KMS-11 (cell line): ENCODE measurements around the gene ALKBH5.

ENCODE experiments used
- H2AFZ ChIP-seq: fragments of 200-600 bp; sonication (generic); 2 replicates; pipeline ENCODE4 v1.6.1; 2016; ENCODE audit warnings: antibody characterized with exemption, mixed run types, low read depth
- H3K27ac ChIP-seq: fragments of 200-600 bp; sonication (generic); 2 replicates; pipeline ENCODE4 v1.6.1; 2016; ENCODE audit warnings: mild to moderate bottlenecking, mixed run types
- H3K27me3 ChIP-seq: fragments of 200-600 bp; sonication (generic); 2 replicates; pipeline ENCODE4 v1.6.1; 2017; ENCODE audit warnings: mild to moderate bottlenecking, low read depth, mixed run types, moderate library complexity; ENCODE audit not compliant: insufficient read depth
- H3K36me3 ChIP-seq: fragments of 200-600 bp; sonication (generic); 2 replicates; pipeline ENCODE4 v1.6.1; 2017; ENCODE audit warnings: mild to moderate bottlenecking, mixed run types; ENCODE audit not compliant: insufficient read depth
- H3K4me1 ChIP-seq: fragments of 200-600 bp; sonication (generic); 2 replicates; pipeline ENCODE4 v1.6.1; 2016; ENCODE audit warnings: mild to moderate bottlenecking, low read depth, mixed run types; ENCODE audit not compliant: poor library complexity, severe bottlenecking
- H3K4me2 ChIP-seq: fragments of 200-600 bp; sonication (generic); 2 replicates; pipeline ENCODE4 v1.7.0; 2016; ENCODE audit warnings: mild to moderate bottlenecking, mixed run types
- H3K4me3 ChIP-seq: fragments of 200-600 bp; sonication (generic); IDR thresholded peaks from 2 replicates; pipeline ENCODE4 v1.6.1; 2017; ENCODE audit warnings: low read depth, low read length, mixed read lengths; ENCODE audit not compliant: insufficient read depth
- H3K79me2 ChIP-seq: fragments of 200-600 bp; sonication (generic); 2 replicates; pipeline ENCODE4 v1.6.1; 2016; ENCODE audit warnings: low read depth, mixed run types; ENCODE audit not compliant: insufficient read depth
- H3K9ac ChIP-seq: fragments of 200-600 bp; sonication (generic); 2 replicates; pipeline ENCODE4 v1.6.1; 2016; ENCODE audit warnings: mild to moderate bottlenecking, mixed run types
- H4K20me1 ChIP-seq: fragments of 200-600 bp; sonication (generic); 2 replicates; pipeline ENCODE4 v1.6.1; 2016; ENCODE audit warnings: mild to moderate bottlenecking, mixed run types; ENCODE audit not compliant: insufficient read depth
- CTCF ChIP-seq: fragments of 200-600 bp; sonication (generic); conservative IDR thresholded peaks from 2 replicates; pipeline ENCODE4 v1.6.1; 2017; ENCODE audit warnings: low read depth, mild to moderate bottlenecking, antibody characterized with exemption, low read length, moderate library complexity, mixed read lengths

The ALKBH5 gene

GRCh38 chr17:18234853-18235380 is 51.3 kb downstream of the ALKBH5 start:
- Histone ChIP-seq H3K4me1 (no peaks in the 10 kb centered on the region), H3K36me3 (no peaks in the 10 kb centered on the region), H3K27ac (no peak overlapping the region), H3K4me3 (no peak overlapping the region), H3K9ac (no peak overlapping the region), H3K27me3 (no peaks in the 10 kb centered on the region), H3K4me2 (no peak overlapping the region), H4K20me1 (no peaks in the 10 kb centered on the region), H2AFZ (no peak overlapping the region), H3K79me2 (no peaks in the 10 kb centered on the region)
- TF ChIP-seq CTCF = no peak

GRCh38 chr17:18235743-18236256 is 52.2 kb downstream of the ALKBH5 start:
- no peak overlapping the region for H3K27ac ChIP-seq
- no peaks in the 10 kb centered on the region for H4K20me1 ChIP-seq
- TF ChIP-seq CTCF = no peak
- H3K9ac ChIP-seq = no peak overlapping the region
- no peaks in the 10 kb centered on the region for H3K4me1 ChIP-seq
- H2AFZ ChIP-seq = no peak overlapping the region
- H3K79me2 ChIP-seq = no peaks in the 10 kb centered on the region
- no peaks in the 10 kb centered on the region for H3K36me3 ChIP-seq
- no peaks in the 10 kb centered on the region for H3K27me3 ChIP-seq
- H3K4me2 ChIP-seq = no peak overlapping the region
- H3K4me3 ChIP-seq = no peak overlapping the region

- Histone ChIP-seq H3K27me3 (no peaks in the 10 kb centered on the region), H3K36me3 (no peaks in the 10 kb centered on the region), H3K4me3 (no peak overlapping the region), H3K27ac (no peak overlapping the region), H3K4me1 (no peaks in the 10 kb centered on the region), H3K4me2 (no peak overlapping the region), H4K20me1 (no peaks in the 10 kb centered on the region), H2AFZ (no peak overlapping the region), H3K9ac (no peak overlapping the region), H3K79me2 (no peaks in the 10 kb centered on the region)
- no peak for TF ChIP-seq CTCF
Observed at GRCh38 chr17:18236494-18236893, 52.9 kb downstream of the ALKBH5 start.

DNA sequence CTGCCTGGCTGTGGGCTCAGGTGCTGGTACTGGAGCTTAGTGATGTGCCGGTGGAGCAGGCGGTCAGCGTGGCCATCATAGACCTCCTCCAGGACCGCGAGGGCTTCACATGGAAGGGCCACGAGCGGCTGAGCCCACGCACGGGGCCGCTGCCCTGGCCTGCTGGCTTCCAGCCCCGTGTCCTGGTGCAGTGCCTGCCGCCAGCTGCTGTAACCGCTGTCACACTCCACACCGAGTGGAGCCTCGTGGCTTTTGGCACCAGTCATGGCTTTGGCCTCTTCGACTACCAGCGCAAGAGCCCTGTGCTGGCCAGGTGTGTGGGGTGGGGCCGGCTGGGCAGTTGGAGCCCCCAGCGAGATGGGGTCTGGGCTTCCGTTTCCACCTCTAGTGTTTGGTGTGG is 53.8 kb downstream of the ALKBH5 start:
- no peaks in the 10 kb centered on the region for H3K4me1 ChIP-seq
- H3K79me2 ChIP-seq = no peaks in the 10 kb centered on the region
- H4K20me1 ChIP-seq = no peaks in the 10 kb centered on the region
- no peaks in the 10 kb centered on the region for H3K36me3 ChIP-seq
- no peak overlapping the region for H3K27ac ChIP-seq
- H3K4me2 ChIP-seq = no peak overlapping the region
- no peak for TF ChIP-seq CTCF
- no peak overlapping the region for H2AFZ ChIP-seq
- no peaks in the 10 kb centered on the region for H3K27me3 ChIP-seq
- no peak overlapping the region for H3K9ac ChIP-seq
- no peak overlapping the region for H3K4me3 ChIP-seq
